Stimulated activated CD4-positive, alpha-beta T cell treated with anti-CD3 and anti-CD28 coated beads, TNF-alpha, amount 100 ng/mL, for 48 hours (primary cell): ENCODE measurements around the gene B4GALT6.

Source experiments
- DNase-seq, 3 donors: peaks; one replicate each; pipeline ENCODE4 v3.0.0-alpha.2; 2020; ENCODE audit warnings: low read depth in 3 of 3

The B4GALT6 gene

GRCh38 chr18:31659576-31660177, 24.7 kb downstream of the B4GALT6 start:
- DNase-seq: no peak

- DNase-seq: no peak
Observed at GRCh38 chr18:31658670-31659575, 25.5 kb downstream of the B4GALT6 start.

GRCh38 chr18:31657823-31658669, 26.3 kb downstream of the B4GALT6 start:
- peak; percentile 23 to 27 (median 27) for DNase-seq

GRCh38 chr18:31656754-31657153, 27.6 kb downstream of the B4GALT6 start:
- no peak for DNase-seq

- DNase-seq: no peak
Observed at GRCh38 chr18:31655354-31655753, 29.0 kb downstream of the B4GALT6 start.

- no peak for DNase-seq
Observed at GRCh38 chr18:31652877-31653276, 31.5 kb downstream of the B4GALT6 start.

GRCh38 chr18:31652357-31652756, 32.0 kb downstream of the B4GALT6 start:
- DNase-seq: no peak

GRCh38 chr18:31651369-31651768, 33.0 kb downstream of the B4GALT6 start:
- DNase-seq: no peak

GRCh38 chr18:31649978-31650719, 34.2 kb downstream of the B4GALT6 start:
- no peak for DNase-seq

GRCh38 chr18:31649449-31649848, 34.9 kb downstream of the B4GALT6 start:
- no peak for DNase-seq

GRCh38 chr18:31648966-31649429, 35.4 kb downstream of the B4GALT6 start:
- no peak for DNase-seq

- DNase-seq: no peak
Observed at GRCh38 chr18:31648458-31648857, 35.9 kb downstream of the B4GALT6 start.

- DNase-seq: no peak
Observed at GRCh38 chr18:31647127-31647753, 37.1 kb downstream of the B4GALT6 start.

GRCh38 chr18:31646332-31647126, 37.9 kb downstream of the B4GALT6 start:
- no peak for DNase-seq

GRCh38 chr18:31645411-31645810, 39.0 kb downstream of the B4GALT6 start:
- DNase-seq: no peak

GRCh38 chr18:31643003-31643402, 41.4 kb downstream of the B4GALT6 start:
- DNase-seq: no peak

- DNase-seq: no peak
Observed at GRCh38 chr18:31637445-31637844, 46.9 kb downstream of the B4GALT6 start.

GRCh38 chr18:31636387-31636786, 48.0 kb downstream of the B4GALT6 start:
- DNase-seq: no peak

GRCh38 chr18:31634331-31634713, 50.1 kb downstream of the B4GALT6 start:
- no peak for DNase-seq
